ENCODE results near the gene LGR6. TPM values are rescaled to one million over a fixed set of nuclear protein-coding genes. Genes with fewer than 3 reads are reported as not detected.

The LGR6 gene
- total RNA-seq, 1 experiment from 2014 or later: 0.08 TPM

DNA sequence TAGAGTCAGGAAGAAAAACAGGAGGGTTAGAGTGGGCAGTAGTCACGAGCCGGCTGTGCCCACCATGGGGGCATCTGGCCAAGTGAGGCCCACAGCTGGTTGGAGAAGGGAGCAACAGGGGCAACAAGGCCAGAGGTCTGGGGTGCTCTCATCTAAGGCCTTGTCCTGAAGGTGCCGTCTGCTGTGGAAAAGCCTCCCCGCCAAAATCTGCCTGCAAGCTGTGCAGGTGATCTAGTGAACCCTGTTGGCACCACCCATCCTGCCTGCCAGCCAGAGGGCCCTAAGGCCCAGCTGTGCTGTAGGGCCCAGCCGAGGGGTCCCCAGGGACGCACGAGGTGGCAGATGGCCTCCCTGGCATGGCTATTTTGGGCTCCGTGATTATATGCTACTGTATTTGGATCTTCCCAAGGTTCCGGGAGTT lies 51.3 kb downstream of the LGR6 start:
- Histone ChIP-seq H3K27me3 (ENCODE audit: control insufficient read depth, insufficient read depth, low read length) (no peaks in the 10 kb centered on the region), H3K27ac (ENCODE audit: low read length) (no peak overlapping the region), H3K4me3 (ENCODE audit: low read depth in 2 of 2, low read length in 2 of 2) (no peak overlapping the region), H3K9me3 (ENCODE audit: control insufficient read depth, insufficient read depth, low read depth, low read length) (no peaks in the 10 kb centered on the region), H3K36me3 (ENCODE audit: control insufficient read depth, insufficient read depth, low read length) (no peaks in the 10 kb centered on the region), H3K4me1 (ENCODE audit: control insufficient read depth, insufficient read depth, low read length) (no peaks in the 10 kb centered on the region)
- ATAC-seq (no peak), DNase-seq (ENCODE audit: low read depth, low spot score) (no peak)
- ChIA-PET CTCF (no interaction called here), POLR2A (no interaction called here)
- BruUV-seq (replicated peaks): no TSS peak
- intact Hi-C loops (cut with micrococcal nuclease; ENCODE audit: unreplicated experiment): no loop called here
- in situ Hi-C loops (cut with HindIII; ENCODE audit: low pct_unique_long_range_greater_than_20kb, low sequenced_read_pairs): no loop called here
- TF ChIP-seq, protein P1, sequence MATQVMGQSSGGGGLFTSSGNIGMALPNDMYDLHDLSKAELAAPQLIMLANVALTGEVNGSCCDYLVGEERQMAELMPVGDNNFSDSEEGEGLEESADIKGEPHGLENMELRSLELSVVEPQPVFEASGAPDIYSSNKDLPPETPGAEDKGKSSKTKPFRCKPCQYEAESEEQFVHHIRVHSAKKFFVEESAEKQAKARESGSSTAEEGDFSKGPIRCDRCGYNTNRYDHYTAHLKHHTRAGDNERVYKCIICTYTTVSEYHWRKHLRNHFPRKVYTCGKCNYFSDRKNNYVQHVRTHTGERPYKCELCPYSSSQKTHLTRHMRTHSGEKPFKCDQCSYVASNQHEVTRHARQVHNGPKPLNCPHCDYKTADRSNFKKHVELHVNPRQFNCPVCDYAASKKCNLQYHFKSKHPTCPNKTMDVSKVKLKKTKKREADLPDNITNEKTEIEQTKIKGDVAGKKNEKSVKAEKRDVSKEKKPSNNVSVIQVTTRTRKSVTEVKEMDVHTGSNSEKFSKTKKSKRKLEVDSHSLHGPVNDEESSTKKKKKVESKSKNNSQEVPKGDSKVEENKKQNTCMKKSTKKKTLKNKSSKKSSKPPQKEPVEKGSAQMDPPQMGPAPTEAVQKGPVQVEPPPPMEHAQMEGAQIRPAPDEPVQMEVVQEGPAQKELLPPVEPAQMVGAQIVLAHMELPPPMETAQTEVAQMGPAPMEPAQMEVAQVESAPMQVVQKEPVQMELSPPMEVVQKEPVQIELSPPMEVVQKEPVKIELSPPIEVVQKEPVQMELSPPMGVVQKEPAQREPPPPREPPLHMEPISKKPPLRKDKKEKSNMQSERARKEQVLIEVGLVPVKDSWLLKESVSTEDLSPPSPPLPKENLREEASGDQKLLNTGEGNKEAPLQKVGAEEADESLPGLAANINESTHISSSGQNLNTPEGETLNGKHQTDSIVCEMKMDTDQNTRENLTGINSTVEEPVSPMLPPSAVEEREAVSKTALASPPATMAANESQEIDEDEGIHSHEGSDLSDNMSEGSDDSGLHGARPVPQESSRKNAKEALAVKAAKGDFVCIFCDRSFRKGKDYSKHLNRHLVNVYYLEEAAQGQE (IDR thresholded peaks at IDR 0.05; ENCODE audit: insufficient read depth in 1 of 2, low read depth in 2 of 2, low read length in 1 of 2): no peak
- TF ChIP-seq TCF7L2 (IDR thresholded peaks at IDR 0.05; ENCODE audit: low read depth, low read length): no peak
- no peak for TF ChIP-seq SIN3A (IDR thresholded peaks at IDR 0.05; ENCODE audit: borderline replicate concordance, insufficient read depth, low read depth, low read length)
- no peak for TF ChIP-seq POLR2AphosphoS5 (IDR thresholded peaks at IDR 0.05; ENCODE audit: low read depth, low read length)
- TF ChIP-seq, protein P2, sequence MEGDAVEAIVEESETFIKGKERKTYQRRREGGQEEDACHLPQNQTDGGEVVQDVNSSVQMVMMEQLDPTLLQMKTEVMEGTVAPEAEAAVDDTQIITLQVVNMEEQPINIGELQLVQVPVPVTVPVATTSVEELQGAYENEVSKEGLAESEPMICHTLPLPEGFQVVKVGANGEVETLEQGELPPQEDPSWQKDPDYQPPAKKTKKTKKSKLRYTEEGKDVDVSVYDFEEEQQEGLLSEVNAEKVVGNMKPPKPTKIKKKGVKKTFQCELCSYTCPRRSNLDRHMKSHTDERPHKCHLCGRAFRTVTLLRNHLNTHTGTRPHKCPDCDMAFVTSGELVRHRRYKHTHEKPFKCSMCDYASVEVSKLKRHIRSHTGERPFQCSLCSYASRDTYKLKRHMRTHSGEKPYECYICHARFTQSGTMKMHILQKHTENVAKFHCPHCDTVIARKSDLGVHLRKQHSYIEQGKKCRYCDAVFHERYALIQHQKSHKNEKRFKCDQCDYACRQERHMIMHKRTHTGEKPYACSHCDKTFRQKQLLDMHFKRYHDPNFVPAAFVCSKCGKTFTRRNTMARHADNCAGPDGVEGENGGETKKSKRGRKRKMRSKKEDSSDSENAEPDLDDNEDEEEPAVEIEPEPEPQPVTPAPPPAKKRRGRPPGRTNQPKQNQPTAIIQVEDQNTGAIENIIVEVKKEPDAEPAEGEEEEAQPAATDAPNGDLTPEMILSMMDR (IDR thresholded peaks at IDR 0.05): no peak

DNA sequence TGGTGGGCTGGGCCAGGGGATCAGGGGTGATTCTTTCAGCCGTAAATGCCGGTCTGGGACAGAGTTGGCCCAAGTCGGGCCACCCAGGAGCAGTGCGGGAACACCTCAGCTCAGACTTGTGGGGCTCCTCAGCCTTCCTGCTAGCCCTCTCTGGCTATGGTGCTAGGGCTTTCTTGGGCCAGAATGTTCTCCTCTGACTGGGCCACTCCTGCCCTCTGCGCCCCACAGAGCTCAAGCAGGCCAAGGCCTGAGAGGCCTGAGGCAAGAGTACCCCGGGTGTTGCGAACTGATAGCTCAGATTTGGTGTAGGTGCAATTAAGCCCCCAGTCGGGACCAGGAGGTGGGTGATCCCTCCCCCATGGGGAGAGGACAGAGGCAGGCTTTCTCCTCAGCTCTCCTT lies 51.8 kb downstream of the LGR6 start:
- intact Hi-C loops (cut with micrococcal nuclease; ENCODE audit: unreplicated experiment): no loop called here
- Histone ChIP-seq H3K27me3 (ENCODE audit: control insufficient read depth, insufficient read depth, low read length) (no peaks in the 10 kb centered on the region), H3K4me1 (ENCODE audit: control insufficient read depth, insufficient read depth, low read length) (no peaks in the 10 kb centered on the region), H3K36me3 (ENCODE audit: control insufficient read depth, insufficient read depth, low read length) (no peaks in the 10 kb centered on the region), H3K27ac (ENCODE audit: low read length) (no peak overlapping the region), H3K9me3 (ENCODE audit: control insufficient read depth, insufficient read depth, low read depth, low read length) (no peaks in the 10 kb centered on the region), H3K4me3 (ENCODE audit: low read depth in 2 of 2, low read length in 2 of 2) (no peak overlapping the region)
- no peak for DNase-seq (ENCODE audit: low read depth, low spot score)
- in situ Hi-C loops (cut with HindIII; ENCODE audit: low pct_unique_long_range_greater_than_20kb, low sequenced_read_pairs): no loop called here
- CTCF ChIA-PET: no interaction called here
- TF ChIP-seq, protein P2 (IDR thresholded peaks at IDR 0.05): no peak
- TF ChIP-seq POLR2AphosphoS5 (IDR thresholded peaks at IDR 0.05; ENCODE audit: low read depth, low read length) (no peak), TCF7L2 (IDR thresholded peaks at IDR 0.05; ENCODE audit: low read depth, low read length) (no peak), SIN3A (IDR thresholded peaks at IDR 0.05; ENCODE audit: borderline replicate concordance, insufficient read depth, low read depth, low read length) (no peak)
- TF ChIP-seq, protein P1 (IDR thresholded peaks at IDR 0.05; ENCODE audit: insufficient read depth in 1 of 2, low read depth in 2 of 2, low read length in 1 of 2): no peak
- POLR2A ChIA-PET: no interaction called here
- BruUV-seq (replicated peaks): no TSS peak
- peak; percentile 36; the same call in 1 of the 2 replicates for ATAC-seq

Data from Panc1 (cell line).